Activated CD8-positive, alpha-beta T cell treated with anti-CD3 and anti-CD28 coated beads for 36 hours (primary cell): ENCODE data around the gene MAST4. TPM values are rescaled to one million over a fixed set of nuclear protein-coding genes. Genes with fewer than 3 reads are reported as not detected.

Experiments
- ATAC-seq: fragments of 200-7000 bp; cut with Tn5 transposase; one replicate; pipeline ENCODE4 v1.10.0; 2021; ENCODE audit warnings: mild to moderate bottlenecking, moderate library complexity
- CTCF ChIA-PET: fragments of 350-600 bp; sonication (Branson Sonifier 250); formaldehyde crosslinking; loops from one replicate; lab custom pipeline; 2021; ENCODE audit warnings: antibody characterized with exemption; lab: Charles Lee
- POLR2A ChIA-PET: fragments of 350-600 bp; sonication (Branson Sonifier 250); formaldehyde crosslinking; loops from one replicate; lab custom pipeline; 2021; ENCODE audit warnings: antibody characterized with exemption; lab: Charles Lee
- DNase-seq: peaks from one replicate; pipeline ENCODE4 v3.0.0-alpha.2; 2020
- H3K27ac Mint-ChIP-seq: one replicate; pipeline ENCODE4 v1.8.0; 2021; ENCODE audit warnings: mild to moderate bottlenecking, mixed read lengths
- H3K27me3 Mint-ChIP-seq: one replicate; pipeline ENCODE4 v1.8.0; 2021; ENCODE audit warnings: mixed read lengths
- H3K36me3 Mint-ChIP-seq: one replicate; pipeline ENCODE4 v1.8.0; 2021; ENCODE audit warnings: low read depth, mixed read lengths
- H3K4me1 Mint-ChIP-seq: one replicate; pipeline ENCODE4 v1.8.0; 2021; ENCODE audit warnings: low read depth, mixed read lengths
- H3K4me3 Mint-ChIP-seq: one replicate; pipeline ENCODE4 v1.8.0; 2021; ENCODE audit warnings: mild to moderate bottlenecking, moderate library complexity, mixed read lengths
- H3K9me3 Mint-ChIP-seq: one replicate; pipeline ENCODE4 v1.8.0; 2021; ENCODE audit warnings: mixed read lengths
- CTCF ChIP-seq: fragments of 200-600 bp; IDR thresholded peaks from one replicate; pipeline ENCODE4 v1.8.0; 2022; ENCODE audit warnings: antibody characterized with exemption, mild to moderate bottlenecking
- intact Hi-C: fragments of 100-400 bp; cut with micrococcal nuclease; formaldehyde crosslinking; loops from one replicate; pipeline ENCODE4 v1.10.0; 2022
- total RNA-seq, 2 experiments: library from RNA; stranded (reverse); gene quantifications; one replicate each; pipeline ENCODE4 v1.2.3, GENCODE V29; 2021

Gene MAST4
- total RNA-seq, 2 experiments from 2014 or later: 7.6 to 10.0 TPM

GRCh38 chr5:67111779-67112178 is 515.6 kb downstream of the MAST4 start:
- POLR2A ChIA-PET: no interaction called here

GRCh38 chr5:67115246-67115645 is 519.1 kb downstream of the MAST4 start:
- Mint-ChIP-seq H3K9me3 (no peaks in the 10 kb centered on the region), H3K36me3 (peaks cover 7% of the 10 kb centered on the region), H3K27me3 (no peaks in the 10 kb centered on the region), H3K4me1 (no peaks in the 10 kb centered on the region), H3K4me3 (no peak overlapping the region), H3K27ac (no peak overlapping the region)
- ChIA-PET POLR2A (no interaction called here), CTCF (no interaction called here)
- no peak for TF ChIP-seq CTCF
- intact Hi-C loops: no loop called here
- ATAC-seq (no peak), DNase-seq (no peak)

More at GRCh38 chr5:67111779-67112178, 515.6 kb downstream of the MAST4 start:
- CTCF ChIA-PET: no interaction called here
- Mint-ChIP-seq H3K36me3 (peaks cover 7% of the 10 kb centered on the region), H3K27ac (no peak overlapping the region), H3K27me3 (no peaks in the 10 kb centered on the region), H3K4me1 (no peaks in the 10 kb centered on the region), H3K4me3 (no peak overlapping the region), H3K9me3 (no peaks in the 10 kb centered on the region)
- intact Hi-C loops: no loop called here
- TF ChIP-seq CTCF: no peak
- DNase-seq (no peak), ATAC-seq (no peak)

- Mint-ChIP-seq H3K4me1 (no peaks in the 10 kb centered on the region), H3K27me3 (no peaks in the 10 kb centered on the region), H3K4me3 (no peak overlapping the region), H3K27ac (no peak overlapping the region), H3K36me3 (peaks cover 7% of the 10 kb centered on the region), H3K9me3 (no peaks in the 10 kb centered on the region)
- no peak for TF ChIP-seq CTCF
- ATAC-seq (no peak), DNase-seq (no peak)
- CTCF ChIA-PET: interaction anchor here (1.4 kb wide), 1 partner anchor 128 kb away, joined by 7 read pairs; no protein-coding TSS in a partner anchor
- POLR2A ChIA-PET: no interaction called here
- intact Hi-C loops: no loop called here
These were observed 519.6 kb downstream of the MAST4 start for GRCh38 chr5:67115817-67116216.

GRCh38 chr5:67118050-67118620 is 521.9 kb downstream of the MAST4 start:
- no peak for ATAC-seq
- H3K36me3 Mint-ChIP-seq: peaks cover 6% of the 10 kb centered on the region
- no peak overlapping the region for H3K27ac Mint-ChIP-seq
- TF ChIP-seq CTCF: no peak
- ChIA-PET POLR2A (no interaction called here), CTCF (no interaction called here)
- intact Hi-C loops: no loop called here
- H3K27me3 Mint-ChIP-seq: no peaks in the 10 kb centered on the region
- no peaks in the 10 kb centered on the region for H3K4me1 Mint-ChIP-seq
- H3K4me3 Mint-ChIP-seq: no peak overlapping the region
- no peak for DNase-seq
- H3K9me3 Mint-ChIP-seq: no peaks in the 10 kb centered on the region

- intact Hi-C loops: no loop called here
- no peaks in the 10 kb centered on the region for H3K4me1 Mint-ChIP-seq
- ATAC-seq (no peak), DNase-seq (no peak)
- no peaks in the 10 kb centered on the region for H3K9me3 Mint-ChIP-seq
- POLR2A ChIA-PET: no interaction called here
- TF ChIP-seq CTCF: no peak
- H3K4me3 Mint-ChIP-seq: no peak overlapping the region
- H3K36me3 Mint-ChIP-seq: peaks cover 4% of the 10 kb centered on the region
- no peaks in the 10 kb centered on the region for H3K27me3 Mint-ChIP-seq
- CTCF ChIA-PET: interaction anchor here (1.8 kb wide), 1 partner anchor 132 kb away, joined by 4 read pairs; no protein-coding TSS in a partner anchor
- H3K27ac Mint-ChIP-seq: no peak overlapping the region
These were observed 522.8 kb downstream of the MAST4 start for GRCh38 chr5:67119010-67119409.
